Jurkat, Clone E6-1 (cell line): ENCODE data around the gene NEURL3.

Experiments used
- DNase-seq: peaks from one replicate; pipeline ENCODE4 v3.0.0-alpha.2; 2011; ENCODE audit warnings: low read depth, low spot score
- H3K4me3 ChIP-seq: 2 replicates; pipeline ENCODE4 v1.5.1; 2011; ENCODE audit warnings: mild to moderate bottlenecking, low read length, control low read depth, moderate library complexity

Gene NEURL3

GRCh38 chr2:96449637-96450036 lies 55.5 kb downstream of the NEURL3 start:
- no peak overlapping the region for H3K4me3 ChIP-seq
- no peak for DNase-seq

GRCh38 chr2:96449174-96449573 lies 56.0 kb downstream of the NEURL3 start:
- DNase-seq: no peak
- H3K4me3 ChIP-seq: no peak overlapping the region

GRCh38 chr2:96447726-96448125 lies 57.4 kb downstream of the NEURL3 start:
- no peak overlapping the region for H3K4me3 ChIP-seq
- no peak for DNase-seq
